ENCODE data around the gene MYL9.
"Not testable (repeated sequence)": the region's sequence is repeated elsewhere in the genome, so short reads cannot be mapped to it uniquely, and the experiment has no call there.

The MYL9 gene

GRCh38 chr20:36499723-36500501 lies 41.4 kb upstream of the MYL9 start:
- Histone ChIP-seq H3K9me3 (ENCODE audit: control insufficient read depth, low read length) (no peaks in the 10 kb centered on the region), H3K27ac (ENCODE audit: insufficient read depth, low read length, poor library complexity, severe bottlenecking) (no peak overlapping the region), H3K4me1 (ENCODE audit: control insufficient read depth, insufficient read depth, low read length, poor library complexity, severe bottlenecking) (no peaks in the 10 kb centered on the region), H3K27me3 (replicated peaks; ENCODE audit: control insufficient read depth, insufficient read depth, low read length, poor library complexity, severe bottlenecking) (no peaks in the 10 kb centered on the region), H3K36me3 (ENCODE audit: control insufficient read depth, insufficient read depth, low read length) (peaks cover 69% of the 10 kb centered on the region), H3K4me3 (ENCODE audit: insufficient read depth, low read depth, low read length, poor library complexity, severe bottlenecking) (no peak overlapping the region)
- no peak for DNase-seq

GRCh38 chr20:36501367-36502006 lies 39.8 kb upstream of the MYL9 start:
- Histone ChIP-seq H3K36me3 (ENCODE audit: control insufficient read depth, insufficient read depth, low read length) (peaks cover 61% of the 10 kb centered on the region), H3K4me3 (ENCODE audit: insufficient read depth, low read depth, low read length, poor library complexity, severe bottlenecking) (no peak overlapping the region), H3K27ac (ENCODE audit: insufficient read depth, low read length, poor library complexity, severe bottlenecking) (no peak overlapping the region), H3K27me3 (replicated peaks; ENCODE audit: control insufficient read depth, insufficient read depth, low read length, poor library complexity, severe bottlenecking) (no peaks in the 10 kb centered on the region), H3K4me1 (ENCODE audit: control insufficient read depth, insufficient read depth, low read length, poor library complexity, severe bottlenecking) (no peaks in the 10 kb centered on the region), H3K9me3 (ENCODE audit: control insufficient read depth, low read length) (no peaks in the 10 kb centered on the region)
- DNase-seq: no peak

GRCh38 chr20:36504295-36504694 lies 37.0 kb upstream of the MYL9 start:
- H3K27me3 ChIP-seq (replicated peaks; ENCODE audit: control insufficient read depth, insufficient read depth, low read length, poor library complexity, severe bottlenecking): no peaks in the 10 kb centered on the region
- no peak overlapping the region for H3K27ac ChIP-seq (ENCODE audit: insufficient read depth, low read length, poor library complexity, severe bottlenecking)
- no peaks in the 10 kb centered on the region for H3K9me3 ChIP-seq (ENCODE audit: control insufficient read depth, low read length)
- H3K4me3 ChIP-seq (ENCODE audit: insufficient read depth, low read depth, low read length, poor library complexity, severe bottlenecking): no peak overlapping the region
- no peaks in the 10 kb centered on the region for H3K4me1 ChIP-seq (ENCODE audit: control insufficient read depth, insufficient read depth, low read length, poor library complexity, severe bottlenecking)
- peaks cover 50% of the 10 kb centered on the region for H3K36me3 ChIP-seq (ENCODE audit: control insufficient read depth, insufficient read depth, low read length)
- DNase-seq: no peak

- H3K4me3 ChIP-seq (ENCODE audit: insufficient read depth, low read depth, low read length, poor library complexity, severe bottlenecking): no peak overlapping the region
- no peak for DNase-seq
- peaks cover 35% of the 10 kb centered on the region for H3K36me3 ChIP-seq (ENCODE audit: control insufficient read depth, insufficient read depth, low read length)
- H3K4me1 ChIP-seq (ENCODE audit: control insufficient read depth, insufficient read depth, low read length, poor library complexity, severe bottlenecking): no peaks in the 10 kb centered on the region
- no peak overlapping the region for H3K27ac ChIP-seq (ENCODE audit: insufficient read depth, low read length, poor library complexity, severe bottlenecking)
- H3K9me3 ChIP-seq (ENCODE audit: control insufficient read depth, low read length): no peaks in the 10 kb centered on the region
- no peaks in the 10 kb centered on the region for H3K27me3 ChIP-seq (replicated peaks; ENCODE audit: control insufficient read depth, insufficient read depth, low read length, poor library complexity, severe bottlenecking)
Observed at GRCh38 chr20:36506253-36506652, 35.1 kb upstream of the MYL9 start.

GRCh38 chr20:36507746-36508145 lies 33.6 kb upstream of the MYL9 start:
- no peaks in the 10 kb centered on the region for H3K9me3 ChIP-seq (ENCODE audit: control insufficient read depth, low read length)
- no peaks in the 10 kb centered on the region for H3K4me1 ChIP-seq (ENCODE audit: control insufficient read depth, insufficient read depth, low read length, poor library complexity, severe bottlenecking)
- no peak overlapping the region for H3K4me3 ChIP-seq (ENCODE audit: insufficient read depth, low read depth, low read length, poor library complexity, severe bottlenecking)
- DNase-seq: no peak
- H3K27ac ChIP-seq (ENCODE audit: insufficient read depth, low read length, poor library complexity, severe bottlenecking): no peak overlapping the region
- H3K36me3 ChIP-seq (ENCODE audit: control insufficient read depth, insufficient read depth, low read length): peaks cover 30% of the 10 kb centered on the region
- H3K27me3 ChIP-seq (replicated peaks; ENCODE audit: control insufficient read depth, insufficient read depth, low read length, poor library complexity, severe bottlenecking): no peaks in the 10 kb centered on the region

- no peaks in the 10 kb centered on the region for H3K27me3 ChIP-seq (replicated peaks; ENCODE audit: control insufficient read depth, insufficient read depth, low read length, poor library complexity, severe bottlenecking)
- no peak overlapping the region for H3K4me3 ChIP-seq (ENCODE audit: insufficient read depth, low read depth, low read length, poor library complexity, severe bottlenecking)
- peaks cover 20% of the 10 kb centered on the region for H3K36me3 ChIP-seq (ENCODE audit: control insufficient read depth, insufficient read depth, low read length)
- H3K4me1 ChIP-seq (ENCODE audit: control insufficient read depth, insufficient read depth, low read length, poor library complexity, severe bottlenecking): no peaks in the 10 kb centered on the region
- DNase-seq: no peak
- no peaks in the 10 kb centered on the region for H3K9me3 ChIP-seq (ENCODE audit: control insufficient read depth, low read length)
- H3K27ac ChIP-seq (ENCODE audit: insufficient read depth, low read length, poor library complexity, severe bottlenecking): no peak overlapping the region
Observed at GRCh38 chr20:36519012-36519719, 22.2 kb upstream of the MYL9 start.

- no peak overlapping the region for H3K27ac ChIP-seq (ENCODE audit: insufficient read depth, low read length, poor library complexity, severe bottlenecking)
- no peaks in the 10 kb centered on the region for H3K9me3 ChIP-seq (ENCODE audit: control insufficient read depth, low read length)
- no peaks in the 10 kb centered on the region for H3K27me3 ChIP-seq (replicated peaks; ENCODE audit: control insufficient read depth, insufficient read depth, low read length, poor library complexity, severe bottlenecking)
- no peak for DNase-seq
- H3K36me3 ChIP-seq (ENCODE audit: control insufficient read depth, insufficient read depth, low read length): peaks cover 23% of the 10 kb centered on the region
- H3K4me3 ChIP-seq (ENCODE audit: insufficient read depth, low read depth, low read length, poor library complexity, severe bottlenecking): no peak overlapping the region
- H3K4me1 ChIP-seq (ENCODE audit: control insufficient read depth, insufficient read depth, low read length, poor library complexity, severe bottlenecking): no peaks in the 10 kb centered on the region
Observed at GRCh38 chr20:36519944-36520343, 21.4 kb upstream of the MYL9 start.

- Histone ChIP-seq H3K27me3 (replicated peaks; ENCODE audit: control insufficient read depth, insufficient read depth, low read length, poor library complexity, severe bottlenecking) (no peaks in the 10 kb centered on the region), H3K4me1 (ENCODE audit: control insufficient read depth, insufficient read depth, low read length, poor library complexity, severe bottlenecking) (no peaks in the 10 kb centered on the region), H3K27ac (ENCODE audit: insufficient read depth, low read length, poor library complexity, severe bottlenecking) (no peak overlapping the region), H3K9me3 (ENCODE audit: control insufficient read depth, low read length) (no peaks in the 10 kb centered on the region), H3K36me3 (ENCODE audit: control insufficient read depth, insufficient read depth, low read length) (peaks cover 31% of the 10 kb centered on the region), H3K4me3 (ENCODE audit: insufficient read depth, low read depth, low read length, poor library complexity, severe bottlenecking) (no peak overlapping the region)
- no peak for DNase-seq
Observed at GRCh38 chr20:36521526-36521925, 19.8 kb upstream of the MYL9 start.

- not testable (repeated sequence) for H3K4me1 ChIP-seq (ENCODE audit: control insufficient read depth, insufficient read depth, low read length, poor library complexity, severe bottlenecking); DNase-seq; H3K4me3 ChIP-seq (ENCODE audit: insufficient read depth, low read depth, low read length, poor library complexity, severe bottlenecking); H3K27me3 ChIP-seq (replicated peaks; ENCODE audit: control insufficient read depth, insufficient read depth, low read length, poor library complexity, severe bottlenecking); H3K27ac ChIP-seq (ENCODE audit: insufficient read depth, low read length, poor library complexity, severe bottlenecking); H3K9me3 ChIP-seq (ENCODE audit: control insufficient read depth, low read length)
- H3K36me3 ChIP-seq (ENCODE audit: control insufficient read depth, insufficient read depth, low read length): peaks cover 40% of the 10 kb centered on the region
Observed at GRCh38 chr20:36522412-36522811, 18.9 kb upstream of the MYL9 start.

- Histone ChIP-seq H3K36me3 (ENCODE audit: control insufficient read depth, insufficient read depth, low read length) (peaks cover 43% of the 10 kb centered on the region), H3K27ac (ENCODE audit: insufficient read depth, low read length, poor library complexity, severe bottlenecking) (no peak overlapping the region), H3K4me1 (ENCODE audit: control insufficient read depth, insufficient read depth, low read length, poor library complexity, severe bottlenecking) (no peaks in the 10 kb centered on the region), H3K9me3 (ENCODE audit: control insufficient read depth, low read length) (no peaks in the 10 kb centered on the region), H3K4me3 (ENCODE audit: insufficient read depth, low read depth, low read length, poor library complexity, severe bottlenecking) (no peak overlapping the region), H3K27me3 (replicated peaks; ENCODE audit: control insufficient read depth, insufficient read depth, low read length, poor library complexity, severe bottlenecking) (no peaks in the 10 kb centered on the region)
- DNase-seq: no peak
Observed at GRCh38 chr20:36523341-36523740, 18.0 kb upstream of the MYL9 start.

Measured in effector memory CD4-positive, alpha-beta T cell (primary cell).